GM23338 (cell line): Measurements from ENCODE around the gene KCNK17.

Source experiments
- CTCF ChIP-seq, 2 experiments: fragments of 200-600 bp in 1 of 2; sonication (generic) in 1 of 2; conservative IDR thresholded peaks; 2 replicates each; pipeline versions ENCODE4 v1.5.1 to v1.6.1; 2016 to 2017; ENCODE audit warnings: antibody characterized with exemption in 2 of 2, low read depth in 2 of 2, mild to moderate bottlenecking in 2 of 2, moderate library complexity in 1 of 2
- EZH2 ChIP-seq: fragments of 200-600 bp; sonication (generic); IDR thresholded peaks from one replicate; pipeline ENCODE4 v1.8.0; 2017; ENCODE audit warnings: antibody characterized with exemption, mild to moderate bottlenecking, low read depth; ENCODE audit not compliant: unreplicated experiment
- POLR2AphosphoS5 ChIP-seq: IDR thresholded peaks from 2 replicates; pipeline ENCODE4 v1.6.1; 2016; ENCODE audit warnings: antibody characterized with exemption, low read depth

GRCh38 chr6:39335780-39336545, 21.7 kb upstream of the KCNK17 start:
- TF ChIP-seq CTCF (conservative IDR thresholded peaks at IDR 0.05; ENCODE audit: low read depth in 2 of 2) = no peak
- no peak for TF ChIP-seq EZH2
- TF ChIP-seq POLR2AphosphoS5 = no peak
